ENCODE measurements around the gene NAXE.

The NAXE gene

GRCh38 chr1:156615946-156616345, 24.4 kb downstream of the NAXE start:
- peaks cover 87% of the 10 kb centered on the region for H3K27me3 ChIP-seq (replicated peaks; ENCODE audit: insufficient read depth, low read length)
- H3K79me2 ChIP-seq (ENCODE audit: low read length), result no peaks in the 10 kb centered on the region
- DNase-seq, result no peak
- no peak overlapping the region for H3K4me3 ChIP-seq (ENCODE audit: low read length)
- H3F3A ChIP-seq (ENCODE audit: insufficient read depth, low read length), result no peaks in the 10 kb centered on the region
- no peak overlapping the region for H3K27ac ChIP-seq (ENCODE audit: low read length)
- H3K9me3 ChIP-seq (replicated peaks; ENCODE audit: insufficient read depth, low read length), result no peaks in the 10 kb centered on the region
- TF ChIP-seq EZH2phosphoT487 (IDR thresholded peaks at IDR 0.05; ENCODE audit: low read length) (no peak), EZH2 (optimal IDR thresholded peaks at IDR 0.05; ENCODE audit: low read depth, low read length) (no peak), CTCF (IDR thresholded peaks at IDR 0.05; ENCODE audit: low read length) (no peak)
- H3K9me2 ChIP-seq (replicated peaks; ENCODE audit: insufficient read depth, low read length), result no peaks in the 10 kb centered on the region
- no peaks in the 10 kb centered on the region for H3K36me3 ChIP-seq (replicated peaks; ENCODE audit: insufficient read depth, low read length)
- H4K20me1 ChIP-seq (ENCODE audit: insufficient read depth, low read length), result no peaks in the 10 kb centered on the region
- H3K9ac ChIP-seq (ENCODE audit: low read length), result no peak overlapping the region
- H3K4me2 ChIP-seq (ENCODE audit: low read depth, low read length), result no peak overlapping the region
- no peak overlapping the region for H2AFZ ChIP-seq (ENCODE audit: low read length)
- H3K4me1 ChIP-seq (ENCODE audit: low read length), result no peaks in the 10 kb centered on the region

- no peaks in the 10 kb centered on the region for H3K9me2 ChIP-seq (replicated peaks; ENCODE audit: insufficient read depth, low read length)
- H3K27me3 ChIP-seq (replicated peaks; ENCODE audit: insufficient read depth, low read length), result peaks cover 89% of the 10 kb centered on the region
- no peak overlapping the region for H3K4me2 ChIP-seq (ENCODE audit: low read depth, low read length)
- no peaks in the 10 kb centered on the region for H4K20me1 ChIP-seq (ENCODE audit: insufficient read depth, low read length)
- no peak overlapping the region for H3K4me3 ChIP-seq (ENCODE audit: low read length)
- no peaks in the 10 kb centered on the region for H3F3A ChIP-seq (ENCODE audit: insufficient read depth, low read length)
- no peak overlapping the region for H3K9ac ChIP-seq (ENCODE audit: low read length)
- DNase-seq, result no peak
- no peaks in the 10 kb centered on the region for H3K9me3 ChIP-seq (replicated peaks; ENCODE audit: insufficient read depth, low read length)
- no peak overlapping the region for H3K27ac ChIP-seq (ENCODE audit: low read length)
- H3K79me2 ChIP-seq (ENCODE audit: low read length), result no peaks in the 10 kb centered on the region
- no peaks in the 10 kb centered on the region for H3K4me1 ChIP-seq (ENCODE audit: low read length)
- H2AFZ ChIP-seq (ENCODE audit: low read length), result no peak overlapping the region
- no peaks in the 10 kb centered on the region for H3K36me3 ChIP-seq (replicated peaks; ENCODE audit: insufficient read depth, low read length)
- TF ChIP-seq EZH2 (optimal IDR thresholded peaks at IDR 0.05; ENCODE audit: low read depth, low read length) (no peak), EZH2phosphoT487 (IDR thresholded peaks at IDR 0.05; ENCODE audit: low read length) (no peak), CTCF (IDR thresholded peaks at IDR 0.05; ENCODE audit: low read length) (no peak)
Measured at GRCh38 chr1:156616463-156616862, 24.9 kb downstream of the NAXE start.

- Histone ChIP-seq H3K9me3 (replicated peaks; ENCODE audit: insufficient read depth, low read length) (no peaks in the 10 kb centered on the region), H3K36me3 (replicated peaks; ENCODE audit: insufficient read depth, low read length) (no peaks in the 10 kb centered on the region), H2AFZ (ENCODE audit: low read length) (no peak within 1 kb of the TSS), H3K4me3 (ENCODE audit: low read length) (no peak within 1 kb of the TSS), H3K27me3 (replicated peaks; ENCODE audit: insufficient read depth, low read length) (peaks cover 90% of the 10 kb centered on the region), H3K4me2 (ENCODE audit: low read depth, low read length) (no peak within 1 kb of the TSS), H3K27ac (ENCODE audit: low read length) (no peak within 1 kb of the TSS), H3F3A (ENCODE audit: insufficient read depth, low read length) (no peaks in the 10 kb centered on the region), H4K20me1 (ENCODE audit: insufficient read depth, low read length) (0 out of 2 replicates have a peak, but pooled peaks cover 2% of the 10 kb centered on the region), H3K79me2 (ENCODE audit: low read length) (no peaks in the 10 kb centered on the region), H3K9ac (ENCODE audit: low read length) (no peak within 1 kb of the TSS), H3K4me1 (ENCODE audit: low read length) (no peaks in the 10 kb centered on the region), H3K9me2 (replicated peaks; ENCODE audit: insufficient read depth, low read length) (no peaks in the 10 kb centered on the region)
- no peak for DNase-seq
- TF ChIP-seq CTCF (IDR thresholded peaks at IDR 0.05; ENCODE audit: low read length) (peak; percentile 77), EZH2phosphoT487 (IDR thresholded peaks at IDR 0.05; ENCODE audit: low read length) (no peak), EZH2 (optimal IDR thresholded peaks at IDR 0.05; ENCODE audit: low read depth, low read length) (no peak)
Measured at GRCh38 chr1:156618853-156619581, 27.4 kb downstream of the NAXE start, which contains the start of gene HAPLN2. TSS of gene HAPLN2 (plus strand) at chr1:156619415. CDS start at chr1:156623491, 4,076 bp downstream.

Measured in MM.1S (cell line).